Spleen (tissue), 11 donors: ENCODE measurements around the gene ADCY10. TPM values are rescaled to one million over a fixed set of nuclear protein-coding genes. Genes with fewer than 3 reads are reported as not detected.

ENCODE experiments used
- DNase-seq: peaks from one replicate; pipeline ENCODE4 v3.0.0-alpha.2; 2020
- H3K27ac ChIP-seq, 8 donors: fragments of 200-600 bp; sonication (generic) in 7 of 8; 1 replicate in 4 of 8; 2 replicates in 4 of 8; pipeline versions ENCODE4 v1.5.0 to v1.8.0; 2016 to 2021; ENCODE audit warnings: inconsistent platforms in 4 of 8, mild to moderate bottlenecking in 4 of 8, moderate library complexity in 1 of 8
- H3K27me3 ChIP-seq, 7 donors: fragments of 200-600 bp; sonication (generic) in 6 of 7; replicated peaks in 1 of 7; 1 replicate in 4 of 7; 2 replicates in 3 of 7; pipeline versions ENCODE4 v1.5.0 to v1.8.0; 2016 to 2021; ENCODE audit warnings: inconsistent platforms in 3 of 7, mild to moderate bottlenecking in 1 of 7
- H3K36me3 ChIP-seq, 6 donors: fragments of 200-600 bp; sonication (generic) in 5 of 6; 1 replicate in 4 of 6; 2 replicates in 2 of 6; pipeline versions ENCODE4 v1.5.0 to v1.8.0; 2016 to 2021; ENCODE audit warnings: inconsistent platforms in 2 of 6
- H3K4me1 ChIP-seq, 6 donors: fragments of 200-600 bp; sonication (generic) in 5 of 6; 1 replicate in 3 of 6; 2 replicates in 3 of 6; pipeline versions ENCODE4 v1.5.0 to v1.8.0; 2016 to 2021; ENCODE audit warnings: inconsistent platforms in 3 of 6
- H3K4me3 ChIP-seq, 8 donors: fragments of 200-600 bp; sonication (generic) in 7 of 8; 1 replicate in 4 of 8; 2 replicates in 4 of 8; pipeline versions ENCODE4 v1.5.0 to v1.8.0; 2016 to 2021; ENCODE audit warnings: inconsistent platforms in 4 of 8, mild to moderate bottlenecking in 4 of 8, moderate library complexity in 2 of 8
- H3K9me3 ChIP-seq, 8 donors: fragments of 200-600 bp; sonication (generic) in 7 of 8; 1 replicate in 4 of 8; 2 replicates in 4 of 8; pipeline versions ENCODE4 v1.5.0 to v1.8.0; 2016 to 2021; ENCODE audit warnings: inconsistent platforms in 4 of 8
- POLR2A ChIP-seq, 3 donors: fragments of 450-650 bp; IDR thresholded peaks; one replicate each; pipeline ENCODE4 v1.5.1; 2017; ENCODE audit warnings: antibody characterized with exemption in 3 of 3, mild to moderate bottlenecking in 1 of 3
- POLR2AphosphoS5 ChIP-seq, 3 donors: sonication (generic); formaldehyde crosslinking; IDR thresholded peaks; one replicate each; pipeline ENCODE4 v1.5.1; 2017; ENCODE audit warnings: antibody characterized with exemption in 3 of 3
- WGBS, 5 donors: extraction: QIAGEN DNeasy Blood & Tissue Kit in 3 of 5; methylation state at CpG; one replicate each; pipeline versions ENCODE4 v1.1.5 to v1.1.7; 2013 to 2018; 5-methylcytosine and 5-hydroxymethylcytosine counted together
- intact Hi-C: fragments of 100-400 bp; cut with DNase I; formaldehyde crosslinking; loops from one replicate; pipeline ENCODE4 v1.15.0; 2023; ENCODE audit warnings: low total_unique reads
- polyA plus RNA-seq, 3 donors: library from polyadenylated mRNA; stranded (reverse); fragments of 200-250 nt; gene quantifications; one replicate each; pipeline ENCODE4 v1.2.1, GENCODE V29; 2013
- total RNA-seq, 7 donors: library from RNA; depleted of rRNA in 3 of 7; stranded (reverse); fragments of >200 nt in 3 of 7; fragmentation: NEBNext Ultra II Directional in 4 of 7; extraction: Animal tissue kit (Norgen Biotek cat#: 25700) in 4 of 7; gene quantifications; one replicate each; pipeline versions ENCODE4 v1.1.0 to v1.2.1, GENCODE V29; 2016 to 2021
- TF ChIP-seq, protein P1 (sequence below), 11 experiments: fragments of 200-600 bp in 7 of 11; fragments of 450-650 bp in 4 of 11; sonication (generic) in 4 of 11; IDR thresholded peaks in 8 of 11; conservative IDR thresholded peaks in 3 of 11; 1 replicate in 7 of 11; 2 replicates in 4 of 11; pipeline versions ENCODE4 v1.4.0 to v1.8.0; 2016 to 2021; ENCODE audit warnings: antibody characterized with exemption in 11 of 11, inconsistent platforms in 4 of 11, mild to moderate bottlenecking in 1 of 11
- donor health status: healthy with polysubstance abuse.
- donor health status: DM: no; HTN: no; CAD: no; lungs with moderate emphysema.
- donor health status: DM: no; HTN: no; CAD: no.
- donor health status: Bipolar disorder and iron deficiency.
- donor health status: healthy.
- donor health status: DM: no; HTN: no; CAD: no.
- donor health status: DM: yes; HTN: yes; CAD: no.

The ADCY10 gene
- total and polyA plus RNA-seq, 10 donors: 0.04 to 0.40 (median 0.16) TPM; not detected in 4

DNA sequence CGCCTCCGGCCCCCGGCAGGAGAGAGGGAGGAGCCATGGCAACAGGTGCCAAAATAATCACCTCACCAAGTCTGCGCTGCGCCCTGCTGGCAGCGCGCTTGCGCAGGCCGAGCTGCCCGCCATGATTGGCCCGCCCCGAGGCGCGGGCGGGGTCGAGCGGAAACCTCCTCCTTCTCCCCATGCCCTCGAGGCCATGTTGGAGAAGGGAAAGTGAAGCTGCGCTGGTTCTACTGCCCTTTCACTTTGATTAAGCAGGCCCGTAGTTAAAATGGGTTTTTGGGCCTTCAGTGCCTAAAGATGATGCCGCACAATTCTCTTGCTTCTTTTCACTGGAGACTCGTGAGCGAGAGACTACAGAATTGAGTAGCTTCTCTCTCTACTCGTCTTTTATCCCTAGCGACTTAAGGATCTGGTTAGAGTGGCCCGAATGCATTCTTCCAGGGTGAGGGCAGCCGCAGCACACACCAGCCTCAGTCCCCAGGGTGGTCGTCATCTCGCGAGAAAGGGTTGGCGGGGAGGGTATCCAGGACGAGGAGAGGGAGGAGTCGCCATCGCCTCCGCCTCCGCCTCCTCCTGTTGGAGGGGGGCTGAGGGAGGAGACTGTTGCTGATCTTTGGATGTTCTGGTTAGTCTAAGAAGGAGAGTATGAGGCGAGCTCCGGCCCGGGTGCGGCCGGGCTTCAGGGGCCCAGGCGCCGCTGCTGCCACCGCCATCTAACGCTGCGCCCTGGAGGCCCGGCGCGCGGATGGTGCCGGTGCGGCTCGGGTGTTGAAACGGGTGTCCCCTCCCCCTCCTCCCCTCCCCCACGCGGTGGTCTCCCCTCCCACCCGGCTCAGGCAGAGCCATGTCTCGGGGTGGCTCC is 22.4 kb upstream of the ADCY10 start, which contains the start of gene DCAF6:
TSS of gene DCAF6 (plus strand) at position 616 of the 862 bp plus-strand sequence. CDS start at position 845, 229 bp downstream.
- TF ChIP-seq, protein P1, sequence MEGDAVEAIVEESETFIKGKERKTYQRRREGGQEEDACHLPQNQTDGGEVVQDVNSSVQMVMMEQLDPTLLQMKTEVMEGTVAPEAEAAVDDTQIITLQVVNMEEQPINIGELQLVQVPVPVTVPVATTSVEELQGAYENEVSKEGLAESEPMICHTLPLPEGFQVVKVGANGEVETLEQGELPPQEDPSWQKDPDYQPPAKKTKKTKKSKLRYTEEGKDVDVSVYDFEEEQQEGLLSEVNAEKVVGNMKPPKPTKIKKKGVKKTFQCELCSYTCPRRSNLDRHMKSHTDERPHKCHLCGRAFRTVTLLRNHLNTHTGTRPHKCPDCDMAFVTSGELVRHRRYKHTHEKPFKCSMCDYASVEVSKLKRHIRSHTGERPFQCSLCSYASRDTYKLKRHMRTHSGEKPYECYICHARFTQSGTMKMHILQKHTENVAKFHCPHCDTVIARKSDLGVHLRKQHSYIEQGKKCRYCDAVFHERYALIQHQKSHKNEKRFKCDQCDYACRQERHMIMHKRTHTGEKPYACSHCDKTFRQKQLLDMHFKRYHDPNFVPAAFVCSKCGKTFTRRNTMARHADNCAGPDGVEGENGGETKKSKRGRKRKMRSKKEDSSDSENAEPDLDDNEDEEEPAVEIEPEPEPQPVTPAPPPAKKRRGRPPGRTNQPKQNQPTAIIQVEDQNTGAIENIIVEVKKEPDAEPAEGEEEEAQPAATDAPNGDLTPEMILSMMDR (IDR thresholded peaks at IDR 0.05 in 8 of 11, conservative IDR thresholded peaks at IDR 0.05 in 3 of 11): peak in 5 of 11 experiments; percentile 9 to 35 (median 21)
- peak; percentile 83 to 95 (median 93) for TF ChIP-seq POLR2AphosphoS5 (IDR thresholded peaks at IDR 0.05)
- TF ChIP-seq POLR2A (IDR thresholded peaks at IDR 0.05): peak; percentile 65 to 91 (median 78)
- peak; percentile 100 for DNase-seq
- WGBS, 5 donors: 0 to 1% (median 0%) methylated on average over 28 to 58 of the region's 58 CpGs
- peak within 1 kb of the TSS; percentile 76 to 91 (median 82) for H3K4me3 ChIP-seq
- no peaks in the 10 kb centered on the region for H3K9me3 ChIP-seq
- no peaks in the 10 kb centered on the region for H3K27me3 ChIP-seq
- H3K27ac ChIP-seq: peak within 1 kb of the TSS; percentile 91 to 97 (median 96)
- H3K4me1 ChIP-seq: peaks cover 27 to 69% (median 42%) of the 10 kb centered on the region in 6 donors
- no peaks in the 10 kb centered on the region for H3K36me3 ChIP-seq
- intact Hi-C loops: loop anchor here (10.0 kb wide), 1 partner anchor 221 kb away; no protein-coding TSS in a partner anchor

DNA sequence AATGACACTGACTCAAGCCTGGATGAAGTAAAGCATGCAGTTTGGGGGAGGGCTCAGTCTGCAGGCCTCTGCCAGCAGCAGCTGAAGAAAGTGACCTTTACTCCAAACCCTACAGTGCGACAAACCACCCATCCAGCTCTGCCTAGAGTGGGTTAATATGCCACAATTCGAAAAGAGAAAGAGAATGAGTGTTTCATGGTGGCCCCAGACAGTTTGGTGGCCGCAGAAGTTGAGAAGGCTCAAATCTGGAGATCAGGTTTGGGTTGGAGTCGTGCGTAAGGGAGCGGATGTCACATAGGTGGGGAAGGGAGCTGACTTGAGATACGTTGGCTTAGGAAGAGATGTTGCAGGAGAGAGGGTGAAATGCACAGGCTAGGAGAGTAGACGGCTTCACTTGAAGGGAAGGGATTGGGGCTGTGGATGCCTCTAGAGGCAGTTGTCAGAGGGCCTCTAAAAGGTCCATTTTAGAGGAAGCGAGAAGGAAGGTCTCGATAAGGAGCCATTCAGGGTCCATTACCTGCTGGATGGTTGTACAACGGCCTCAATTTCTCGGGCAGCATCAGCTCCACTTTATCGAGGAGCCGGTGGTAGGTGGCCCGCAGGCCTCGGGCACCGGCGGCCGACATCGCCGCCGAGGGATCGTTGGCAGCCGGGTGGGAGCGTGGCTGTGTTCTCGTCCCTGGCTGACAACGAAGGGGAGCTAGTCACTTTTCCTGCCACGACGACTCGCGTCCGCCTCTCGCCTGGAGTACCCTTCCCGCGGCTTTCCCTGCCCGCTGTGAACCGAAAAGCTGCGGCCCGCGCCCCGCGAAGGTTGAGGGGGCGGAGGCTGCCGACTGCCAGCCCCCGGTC is 21.5 kb upstream of the ADCY10 start:
- WGBS, 5 donors: 0 to 1% (median 1%) methylated on average over 27 to 45 of the region's 45 CpGs
- peak; percentile 78 to 93 (median 89) for TF ChIP-seq POLR2AphosphoS5 (IDR thresholded peaks at IDR 0.05)
- TF ChIP-seq, protein P1 (IDR thresholded peaks at IDR 0.05 in 8 of 11, conservative IDR thresholded peaks at IDR 0.05 in 3 of 11): peak in 1 of 11 experiments; percentile 12
- TF ChIP-seq POLR2A (IDR thresholded peaks at IDR 0.05): peak in 1 of 3 donors; percentile 61
- intact Hi-C loops: loop anchor here (10.0 kb wide), 1 partner anchor 221 kb away; no protein-coding TSS in a partner anchor
- Histone ChIP-seq H3K4me3 (peak overlapping the region; percentile 68 to 91 (median 82)), H3K36me3 (no peaks in the 10 kb centered on the region), H3K27me3 (no peaks in the 10 kb centered on the region), H3K27ac (peak overlapping the region; percentile 91 to 97 (median 96)), H3K9me3 (no peaks in the 10 kb centered on the region), H3K4me1 (peaks cover 27 to 63% (median 42%) of the 10 kb centered on the region in 6 donors)
- peak; percentile 53 for DNase-seq

DNA sequence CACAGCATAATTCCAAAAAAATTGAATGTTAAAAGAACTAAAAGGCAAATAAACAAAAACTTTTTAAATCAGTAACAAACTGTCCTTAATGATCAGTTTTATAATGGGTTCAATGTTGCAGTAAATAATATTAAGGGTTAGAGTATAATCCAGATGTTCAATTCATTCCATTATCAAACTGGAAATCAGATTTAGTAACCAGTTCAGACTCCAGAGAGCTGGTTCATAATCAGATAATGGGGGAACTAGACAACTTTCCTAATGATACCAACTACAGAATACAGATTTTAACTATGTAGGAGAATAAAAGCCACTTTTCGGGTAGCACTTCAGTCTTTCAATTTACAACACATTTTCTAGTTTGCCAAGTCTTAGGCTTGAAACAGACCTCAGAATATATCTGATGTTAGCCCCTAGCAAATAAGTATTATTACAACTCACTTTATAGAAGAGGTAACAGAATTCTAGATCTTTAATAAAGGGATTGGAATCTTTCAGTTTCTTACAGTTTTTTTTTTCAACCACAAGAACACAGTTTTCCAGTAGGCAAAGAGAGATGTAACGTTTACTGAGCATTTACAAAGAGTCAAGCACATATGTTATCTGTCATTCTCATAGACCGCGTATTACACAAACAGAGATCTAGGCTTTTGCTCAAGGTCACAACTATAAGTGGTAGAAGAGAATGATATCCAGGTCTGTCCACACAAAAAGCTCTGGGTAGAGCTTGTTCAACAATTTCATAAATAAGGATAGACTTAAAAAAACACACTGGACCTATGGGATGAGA is 20.7 kb upstream of the ADCY10 start:
- no peaks in the 10 kb centered on the region for H3K36me3 ChIP-seq
- TF ChIP-seq, protein P1 (IDR thresholded peaks at IDR 0.05 in 8 of 11, conservative IDR thresholded peaks at IDR 0.05 in 3 of 11): no peak
- TF ChIP-seq POLR2AphosphoS5 (IDR thresholded peaks at IDR 0.05): no peak
- no peak for TF ChIP-seq POLR2A (IDR thresholded peaks at IDR 0.05)
- H3K4me3 ChIP-seq: peak overlapping the region; percentile 68 to 91 (median 82)
- peaks cover 27 to 57% (median 42%) of the 10 kb centered on the region in 6 donors for H3K4me1 ChIP-seq
- H3K27ac ChIP-seq: peak overlapping the region; percentile 91 to 97 (median 96)
- no peaks in the 10 kb centered on the region for H3K27me3 ChIP-seq
- intact Hi-C loops: loop anchor here (10.0 kb wide), 1 partner anchor 220 kb away; no protein-coding TSS in a partner anchor
- WGBS, 5 donors: 20 to 28% (median 24%) methylated on average over 4 of the region's 4 CpGs
- DNase-seq: no peak
- H3K9me3 ChIP-seq: no peaks in the 10 kb centered on the region
